ENCODE data around the gene DSCAML1.

DSCAML1 gene

GRCh38 chr11:117497206-117497951, 299.6 kb downstream of the DSCAML1 start:
- DNase-seq (ENCODE audit: low read depth, low spot score), result no peak

DNA sequence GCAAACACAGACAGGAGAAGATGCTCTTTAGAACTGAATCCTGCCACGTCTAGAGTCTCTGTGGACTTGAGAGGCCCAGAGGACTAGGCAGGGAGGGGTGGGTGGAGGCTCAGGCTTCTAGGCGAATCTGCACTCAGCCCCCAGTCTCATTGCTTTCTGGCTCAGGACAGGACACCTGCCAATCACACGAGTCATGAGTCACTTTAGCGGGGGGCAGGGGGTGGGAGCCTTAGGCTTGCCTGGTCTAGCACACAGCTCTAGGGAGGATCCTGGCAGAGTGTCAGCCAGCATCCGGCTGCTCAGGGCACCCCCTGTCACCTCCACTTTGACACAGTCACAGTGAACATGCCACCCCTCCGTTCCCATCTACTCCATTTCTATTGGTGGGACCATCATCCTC, 301.7 kb downstream of the DSCAML1 start:
- no peak for DNase-seq (ENCODE audit: low read depth, low spot score)

- DNase-seq (ENCODE audit: low read depth, low spot score), result no peak
Observed at GRCh38 chr11:117492578-117493251, 304.3 kb downstream of the DSCAML1 start.

- DNase-seq (ENCODE audit: low read depth, low spot score), result no peak
Observed at GRCh38 chr11:117490911-117491310, 306.1 kb downstream of the DSCAML1 start.

DNA sequence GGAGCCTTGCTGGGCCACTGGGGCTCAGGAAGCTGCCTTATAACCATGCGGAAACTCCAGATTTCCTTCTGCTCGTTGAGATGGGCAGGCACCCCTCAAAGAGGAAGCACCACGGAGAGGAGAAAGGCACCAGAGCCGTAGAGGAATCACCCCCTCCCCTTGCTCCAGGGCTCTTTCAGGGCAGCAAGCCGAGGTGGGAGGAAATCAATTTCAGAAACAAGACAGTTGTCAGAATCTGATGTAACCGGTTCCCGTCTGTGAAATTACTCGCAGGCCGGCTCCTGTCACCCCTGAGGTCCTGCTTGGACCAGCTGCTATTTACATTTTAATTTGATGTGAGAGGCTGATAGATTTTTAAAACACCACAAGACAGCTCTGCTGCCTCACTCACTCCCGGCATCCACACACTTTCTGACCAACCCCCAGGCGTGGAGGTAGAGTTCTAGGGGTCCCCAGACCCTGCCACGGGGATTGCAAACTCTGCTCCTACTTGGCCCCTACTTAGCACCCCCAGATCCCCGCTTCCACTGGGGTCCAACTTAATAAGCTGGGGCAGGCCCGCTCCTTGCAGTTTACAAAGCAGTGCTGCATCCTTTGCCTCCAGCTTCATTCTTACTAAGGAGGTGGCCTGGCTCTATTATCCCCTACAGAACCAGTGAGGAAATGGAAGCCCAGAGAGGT, 306.9 kb downstream of the DSCAML1 start:
- no peak for DNase-seq (ENCODE audit: low read depth, low spot score)

DNA sequence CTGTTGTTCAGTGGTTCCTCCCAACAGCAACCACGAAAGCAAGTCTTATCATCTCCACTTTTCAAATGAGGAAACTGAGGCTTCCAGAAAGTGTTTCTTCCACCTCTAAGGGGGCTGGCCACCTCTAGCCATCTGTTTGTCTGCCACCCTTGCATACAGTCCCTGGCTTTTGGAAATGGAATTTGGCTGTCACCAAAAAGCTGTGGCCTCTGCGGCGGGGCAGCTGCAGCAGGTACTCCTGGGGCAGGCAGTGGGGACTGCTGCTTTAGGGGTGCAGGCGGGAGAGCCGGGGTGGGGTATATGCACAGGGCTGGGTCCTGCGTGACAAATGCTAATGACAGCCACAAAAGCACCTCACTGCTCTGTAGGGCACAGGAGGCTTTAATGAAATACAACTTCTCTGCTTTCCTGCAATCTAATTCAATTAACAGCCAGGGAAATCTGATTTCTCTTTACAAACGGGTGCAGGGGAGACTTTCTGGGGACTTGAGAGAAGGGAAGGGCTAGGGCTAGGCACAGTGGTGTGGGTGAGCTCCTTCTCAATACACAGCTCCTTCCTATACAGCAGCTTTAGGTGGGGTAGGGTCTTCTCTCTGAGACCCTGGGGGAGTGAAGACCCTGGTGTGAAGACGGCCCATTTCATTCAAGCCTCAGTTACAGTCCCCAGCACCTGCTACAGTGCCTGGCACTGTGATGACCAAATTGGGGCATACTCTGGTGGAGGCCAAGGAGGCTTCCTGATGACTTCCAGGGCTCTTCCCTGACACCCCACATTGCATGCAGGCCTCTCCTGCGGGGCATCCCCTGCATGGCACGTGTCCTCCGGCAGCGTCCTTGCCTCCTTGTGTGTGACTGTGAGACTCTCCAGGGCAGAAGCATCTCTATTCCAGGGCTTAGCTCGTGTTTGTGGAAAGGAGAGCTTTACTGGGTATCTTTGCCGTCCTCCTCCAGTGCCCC, 307.7 kb downstream of the DSCAML1 start:
- no peak for DNase-seq (ENCODE audit: low read depth, low spot score)

DNA sequence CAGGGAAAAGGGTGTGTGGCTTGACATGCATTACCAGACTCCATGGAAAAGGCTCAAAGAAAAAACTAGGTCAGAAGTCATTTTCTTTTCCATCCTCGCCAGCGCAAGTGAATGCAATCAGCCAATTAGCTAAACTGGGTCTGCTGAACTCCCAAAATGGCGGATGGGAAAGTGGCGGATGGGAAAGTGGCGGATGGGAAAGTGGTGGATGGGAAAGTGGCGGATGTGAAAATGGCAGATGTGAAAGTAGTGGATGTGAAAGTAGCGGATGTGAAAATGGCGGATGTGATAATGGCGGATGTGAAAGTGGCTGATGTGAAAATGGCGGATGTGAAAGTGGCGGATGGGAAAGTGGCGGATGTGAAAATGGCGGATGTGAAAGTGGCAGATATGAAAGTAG, 311.0 kb downstream of the DSCAML1 start:
- no peak for DNase-seq (ENCODE audit: low read depth, low spot score)

GRCh38 chr11:117484156-117484555, 312.9 kb downstream of the DSCAML1 start:
- no peak for DNase-seq (ENCODE audit: low read depth, low spot score)

DNA sequence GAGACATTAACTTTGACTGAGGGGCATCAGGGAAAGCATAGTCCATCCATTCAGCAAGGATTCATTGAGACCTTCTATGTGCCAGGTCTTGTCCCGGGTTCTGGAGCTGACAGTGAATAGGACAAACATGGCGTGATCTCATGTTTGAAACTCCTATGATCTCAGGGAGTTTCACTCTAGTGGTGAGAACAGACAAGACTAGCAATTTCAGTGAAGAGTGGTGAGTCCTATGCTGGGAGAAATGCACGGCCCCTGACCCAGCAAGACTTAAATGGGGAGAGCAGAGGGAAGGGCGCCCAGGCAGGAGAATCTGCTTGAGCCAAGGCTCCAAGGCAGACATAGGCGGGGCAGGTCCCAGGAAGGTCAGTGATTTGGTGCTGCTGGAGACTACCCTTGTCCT, 313.6 kb downstream of the DSCAML1 start:
- DNase-seq (ENCODE audit: low read depth, low spot score), result no peak

DNA sequence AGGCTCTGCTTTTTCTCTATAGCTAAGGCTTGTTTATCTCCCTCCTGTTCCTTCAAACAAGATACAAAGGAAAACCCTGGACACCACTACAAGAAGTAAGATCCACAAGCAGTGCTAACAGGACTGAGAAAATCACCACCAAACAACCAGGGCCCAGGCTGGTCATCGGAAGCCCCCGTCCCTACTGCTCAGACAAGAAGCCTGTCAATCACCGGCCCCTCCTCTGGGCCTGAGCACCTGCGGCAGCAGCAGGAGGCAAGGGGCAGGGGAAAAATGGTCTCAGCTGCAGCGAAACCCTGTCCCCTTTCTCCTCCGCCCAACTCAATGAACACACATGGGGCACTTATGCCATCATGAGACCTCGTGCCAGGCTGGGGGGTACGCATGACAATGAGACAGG, 314.1 kb downstream of the DSCAML1 start:
- no peak for DNase-seq (ENCODE audit: low read depth, low spot score)

DNA sequence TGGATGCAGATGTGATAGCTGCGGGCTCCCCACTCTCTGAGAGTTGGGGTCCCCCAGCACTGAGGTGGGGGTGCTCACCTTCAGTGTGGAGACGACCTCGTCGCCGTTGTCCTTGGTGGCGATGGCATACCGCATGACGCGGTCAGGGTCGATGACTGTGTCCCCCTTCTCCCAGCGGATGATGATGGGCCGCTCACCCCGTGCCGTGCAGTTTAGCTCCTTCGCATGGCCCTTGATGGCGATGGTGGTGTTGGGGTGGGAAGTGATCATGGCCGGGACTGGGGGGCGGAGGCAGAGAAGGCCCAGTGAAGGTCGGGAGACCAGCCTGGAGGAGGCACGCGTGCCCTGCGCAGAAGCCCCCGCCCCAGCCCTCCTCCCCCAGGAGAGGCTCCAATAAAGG, 315.1 kb downstream of the DSCAML1 start:
- DNase-seq (ENCODE audit: low read depth, low spot score), result no peak

DNA sequence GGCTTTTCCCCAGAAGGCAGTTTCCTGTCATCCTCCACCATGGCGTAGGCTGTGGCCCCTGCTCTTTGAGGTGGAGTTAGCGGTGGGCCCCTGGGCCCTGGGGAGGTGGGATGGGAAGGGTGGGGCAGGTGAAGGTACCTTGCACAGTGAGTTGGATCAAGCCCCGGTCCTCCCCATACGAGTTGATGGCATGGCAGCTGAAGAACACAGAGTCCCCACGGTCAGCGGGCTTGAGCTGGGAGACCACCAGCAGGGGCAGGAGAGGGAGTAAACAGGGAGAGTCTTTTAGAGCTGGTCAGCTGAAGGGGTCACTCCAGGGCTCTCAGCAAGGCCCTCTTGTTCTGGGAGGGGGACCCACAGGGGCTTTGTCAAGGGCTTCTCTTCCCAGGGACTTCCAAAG, 316.0 kb downstream of the DSCAML1 start:
- DNase-seq (ENCODE audit: low read depth, low spot score), result no peak

DNA sequence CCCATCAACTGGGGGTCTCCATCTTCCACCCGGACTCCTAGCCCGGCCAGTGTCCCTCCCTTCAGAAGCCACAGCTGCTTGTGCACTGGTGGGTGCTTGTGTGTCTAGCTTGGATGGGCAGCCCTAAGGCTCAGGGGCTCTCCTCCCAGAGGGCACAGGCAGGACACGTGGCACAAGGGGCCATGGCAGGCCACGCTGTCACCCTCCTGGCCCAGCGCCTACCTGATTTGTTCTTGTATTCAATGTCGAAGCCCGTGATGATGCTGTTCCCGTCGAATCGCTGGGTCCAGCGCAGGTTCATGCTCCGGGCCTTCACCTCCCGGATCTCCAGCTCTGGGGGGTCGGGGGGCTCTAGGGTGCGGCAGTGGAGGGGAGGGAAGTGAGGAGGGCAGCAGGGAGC, 316.8 kb downstream of the DSCAML1 start:
- no peak for DNase-seq (ENCODE audit: low read depth, low spot score)

- no peak for DNase-seq (ENCODE audit: low read depth, low spot score)
Observed at GRCh38 chr11:117479372-117479771, 317.6 kb downstream of the DSCAML1 start.

DNA sequence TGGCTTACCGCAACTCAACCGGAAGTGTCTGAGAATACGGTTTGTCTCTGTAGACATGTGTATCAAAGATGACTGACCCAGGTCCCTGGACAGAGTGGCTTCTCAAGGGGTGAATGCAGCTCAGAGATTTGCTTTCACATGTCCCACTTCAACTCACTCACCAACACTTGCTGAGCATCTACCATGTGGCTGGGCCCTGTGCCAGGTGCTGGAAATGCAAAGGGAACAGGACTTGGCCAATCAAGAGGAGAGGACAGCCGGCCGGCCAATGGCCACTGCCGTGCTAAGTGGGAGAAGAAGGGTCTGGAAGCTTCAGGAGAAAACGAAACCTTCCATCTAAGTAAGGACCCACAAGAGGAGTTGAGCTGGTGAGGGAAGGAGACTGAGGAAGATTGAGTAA, 318.1 kb downstream of the DSCAML1 start:
- DNase-seq (ENCODE audit: low read depth, low spot score), result no peak

- DNase-seq (ENCODE audit: low read depth, low spot score), result no peak
Observed at GRCh38 chr11:117478126-117478860, 318.7 kb downstream of the DSCAML1 start.

- DNase-seq (ENCODE audit: low read depth, low spot score), result no peak
Observed at GRCh38 chr11:117477721-117478120, 319.3 kb downstream of the DSCAML1 start.

- no peak for DNase-seq (ENCODE audit: low read depth, low spot score)
Observed at GRCh38 chr11:117476531-117477142, 320.4 kb downstream of the DSCAML1 start.

- no peak for DNase-seq (ENCODE audit: low read depth, low spot score)
Observed at GRCh38 chr11:117475716-117476530, 321.1 kb downstream of the DSCAML1 start.

Data from activated CD4-positive, CD25-positive, alpha-beta regulatory T cell treated with anti-CD3 and anti-CD28 coated beads, Interleukin-2, amount 50 U/mL, for 16 hours (primary cell).